Activated T-helper 1 cell treated with anti-CD3 and anti-CD28 coated beads, Interleukin-12 subunit alpha, Interleukin-12 subunit beta, Interleukin-2, Interleukin-4 antibody, amounts not matched to agents 30 ng/mL and 10 ng/mL and 1 ng/mL, durations not matched to agents 14 hours and 24 hours and 36 hours (primary cell): ENCODE results near the gene CDK3. TPM values are rescaled to one million over a fixed set of nuclear protein-coding genes. Genes with fewer than 3 reads are reported as not detected.

ENCODE experiments used
- total RNA-seq: library from RNA; stranded (reverse); gene quantifications from 2 replicates; pipeline ENCODE4 v1.2.3, GENCODE V29; 2022

Gene CDK3
- total RNA-seq, 1 donor from 2014 or later = 5.3 TPM

Other genes starting within 250 kb of the CDK3 start
- gene GALK1, start 235.7 kb upstream of the CDK3 start, total RNA-seq = 48.0 and 49.3 TPM in 2 replicates
- 26.0 and 26.9 TPM in 2 replicates for gene UNK, start 216.0 kb upstream of the CDK3 start, total RNA-seq
- 185 and 186 TPM in 2 replicates for gene UNC13D, start 156.5 kb upstream of the CDK3 start, total RNA-seq
- 68.8 and 74.4 TPM in 2 replicates for gene WBP2, start 145.5 kb upstream of the CDK3 start, total RNA-seq
- 30.5 and 32.7 TPM in 2 replicates for gene TRIM47, start 122.3 kb upstream of the CDK3 start, total RNA-seq
- 45.0 and 53.7 TPM in 2 replicates for gene TRIM65, start 103.9 kb upstream of the CDK3 start, total RNA-seq
- 151 and 160 TPM in 2 replicates for gene MRPL38, start 96.0 kb upstream of the CDK3 start, total RNA-seq
- 19.4 and 20.0 TPM in 2 replicates for gene FBF1, start 59.8 kb upstream of the CDK3 start, total RNA-seq
- gene ACOX1, start 21.7 kb upstream of the CDK3 start, total RNA-seq = 25.3 and 28.2 TPM in 2 replicates
- 10.7 and 15.4 TPM in 2 replicates for gene TEN1, start 21.6 kb upstream of the CDK3 start, total RNA-seq
- gene EVPL, start 26.5 kb downstream of the CDK3 start, total RNA-seq = 0.02 and 0.05 TPM in 2 replicates
- gene SRP68, start 71.7 kb downstream of the CDK3 start, total RNA-seq = 177 and 184 TPM in 2 replicates
- gene GALR2, start 73.9 kb downstream of the CDK3 start, total RNA-seq = 3.6 and 3.7 TPM in 2 replicates
- 2.7 and 2.9 TPM in 2 replicates for gene ZACN, start 78.3 kb downstream of the CDK3 start, total RNA-seq
- 108 and 116 TPM in 2 replicates for gene EXOC7, start 102.9 kb downstream of the CDK3 start, total RNA-seq
- 0.10 TPM in 1 of 2 replicates, not detected in the other for gene FOXJ1, start 140.4 kb downstream of the CDK3 start, total RNA-seq
- gene RNF157, start 239.6 kb downstream of the CDK3 start, total RNA-seq = 50.4 and 51.7 TPM in 2 replicates